Body of pancreas (tissue), 4 donors: ENCODE results near the gene DNM3.

Experiments used
- POLR2A ChIP-seq, 3 donors: fragments of 450-650 bp; IDR thresholded peaks; one replicate each; pipeline ENCODE4 v1.6.1; 2016; ENCODE audit warnings: antibody characterized with exemption in 3 of 3, mild to moderate bottlenecking in 2 of 3
- TF ChIP-seq, protein P1 (sequence below), 7 experiments: fragments of 450-650 bp in 4 of 7; fragments of 200-600 bp in 3 of 7; sonication (generic) in 3 of 7; IDR thresholded peaks; one replicate each; pipeline ENCODE4 v1.5.1; 2016 to 2019; ENCODE audit warnings: antibody characterized with exemption in 7 of 7

DNA sequence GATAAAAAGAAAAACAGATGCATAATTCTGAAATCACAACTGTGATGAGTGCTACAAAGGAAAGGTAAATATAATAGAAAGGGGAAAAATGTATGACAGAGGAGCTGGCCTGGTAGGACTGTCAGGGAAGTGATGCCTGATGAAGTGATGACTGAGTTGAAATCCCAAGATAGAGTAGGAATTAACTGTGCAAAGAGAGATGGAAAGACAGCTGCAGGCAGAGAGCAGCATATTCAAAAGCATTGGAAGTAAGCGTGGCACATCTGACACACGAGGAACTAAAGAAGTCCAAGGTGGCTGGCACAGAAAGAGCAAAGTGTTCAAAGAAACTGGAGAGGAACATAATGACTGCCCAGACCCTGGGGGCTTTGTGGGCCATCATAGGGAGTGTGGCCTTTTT, 457.6 kb downstream of the DNM3 start:
- no peak for TF ChIP-seq POLR2A (IDR thresholded peaks at IDR 0.05)
- TF ChIP-seq, protein P1, sequence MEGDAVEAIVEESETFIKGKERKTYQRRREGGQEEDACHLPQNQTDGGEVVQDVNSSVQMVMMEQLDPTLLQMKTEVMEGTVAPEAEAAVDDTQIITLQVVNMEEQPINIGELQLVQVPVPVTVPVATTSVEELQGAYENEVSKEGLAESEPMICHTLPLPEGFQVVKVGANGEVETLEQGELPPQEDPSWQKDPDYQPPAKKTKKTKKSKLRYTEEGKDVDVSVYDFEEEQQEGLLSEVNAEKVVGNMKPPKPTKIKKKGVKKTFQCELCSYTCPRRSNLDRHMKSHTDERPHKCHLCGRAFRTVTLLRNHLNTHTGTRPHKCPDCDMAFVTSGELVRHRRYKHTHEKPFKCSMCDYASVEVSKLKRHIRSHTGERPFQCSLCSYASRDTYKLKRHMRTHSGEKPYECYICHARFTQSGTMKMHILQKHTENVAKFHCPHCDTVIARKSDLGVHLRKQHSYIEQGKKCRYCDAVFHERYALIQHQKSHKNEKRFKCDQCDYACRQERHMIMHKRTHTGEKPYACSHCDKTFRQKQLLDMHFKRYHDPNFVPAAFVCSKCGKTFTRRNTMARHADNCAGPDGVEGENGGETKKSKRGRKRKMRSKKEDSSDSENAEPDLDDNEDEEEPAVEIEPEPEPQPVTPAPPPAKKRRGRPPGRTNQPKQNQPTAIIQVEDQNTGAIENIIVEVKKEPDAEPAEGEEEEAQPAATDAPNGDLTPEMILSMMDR (IDR thresholded peaks at IDR 0.05), result no peak
